HL-60 (cell line): ENCODE data around the gene HSPA12A.

Experiments used
- DNase-seq, 2 experiments: peaks; one replicate each; pipeline ENCODE4 v3.0.0-alpha.2; 2010 to 2020; ENCODE audit warnings: low read depth in 1 of 2, low spot score in 1 of 2
- H3K27ac ChIP-seq: fragments of 250-450 bp; sonication (Bioruptor Pico); replicated peaks from 2 replicates; pipeline ENCODE4 v1.5.1; 2020; ENCODE audit warnings: mild to moderate bottlenecking, moderate library complexity
- H3K27me3 ChIP-seq: fragments of 250-450 bp; sonication (Bioruptor Pico); 2 replicates; pipeline ENCODE4 v1.5.1; 2021; ENCODE audit warnings: mild to moderate bottlenecking, moderate library complexity; ENCODE audit not compliant: insufficient read depth, poor library complexity, severe bottlenecking
- H3K4me3 ChIP-seq: replicated peaks from 2 replicates; pipeline ENCODE4 v1.5.1; 2011; ENCODE audit warnings: mild to moderate bottlenecking, control low read depth, low read length; ENCODE audit not compliant: insufficient read depth
- CTCF ChIP-seq: IDR thresholded peaks from one replicate; pipeline ENCODE4 v1.5.1; 2011; ENCODE audit warnings: low read length, control low read depth, inconsistent platforms; ENCODE audit not compliant: insufficient read depth
- GABPA ChIP-seq: IDR thresholded peaks from 2 replicates; pipeline ENCODE4 v1.6.1; 2012; ENCODE audit warnings: low read depth
- POLR2AphosphoS5 ChIP-seq: IDR thresholded peaks from 2 replicates; pipeline ENCODE4 v1.6.1; 2012; ENCODE audit warnings: low read depth
- REST ChIP-seq: IDR thresholded peaks from 2 replicates; pipeline ENCODE4 v1.6.1; 2012; ENCODE audit warnings: low read depth; ENCODE audit not compliant: insufficient replicate concordance
- SPI1 ChIP-seq: IDR thresholded peaks from 2 replicates; pipeline ENCODE4 v1.6.1; 2012; ENCODE audit warnings: low read depth, mild to moderate bottlenecking, borderline replicate concordance

Gene HSPA12A

GRCh38 chr10:116690356-116691322, 51.7 kb downstream of the HSPA12A start:
- Histone ChIP-seq H3K27ac (no peak overlapping the region), H3K4me3 (no peak overlapping the region), H3K27me3 (no peaks in the 10 kb centered on the region)
- no peak for DNase-seq
- TF ChIP-seq REST (no peak), POLR2AphosphoS5 (no peak), SPI1 (no peak), CTCF (no peak), GABPA (no peak)

- Histone ChIP-seq H3K4me3 (no peak overlapping the region), H3K27me3 (no peaks in the 10 kb centered on the region), H3K27ac (no peak overlapping the region)
- no peak for TF ChIP-seq POLR2AphosphoS5
- no peak for TF ChIP-seq GABPA
- no peak for TF ChIP-seq SPI1
- TF ChIP-seq CTCF: no peak
- no peak for TF ChIP-seq REST
- no peak for DNase-seq
Observed at GRCh38 chr10:116689744-116690143, 52.6 kb downstream of the HSPA12A start.

GRCh38 chr10:116688741-116689495, 53.4 kb downstream of the HSPA12A start:
- H3K27me3 ChIP-seq: no peaks in the 10 kb centered on the region
- H3K27ac ChIP-seq: no peak overlapping the region
- no peak for DNase-seq
- H3K4me3 ChIP-seq: no peak overlapping the region
- no peak for TF ChIP-seq REST
